Endothelial cell of umbilical vein (primary cell): ENCODE measurements around the gene POU6F2.

ENCODE experiments used
- POLR2AphosphoS5 ChIP-seq: IDR thresholded peaks from 2 replicates; pipeline ENCODE4 v1.6.1; 2012; ENCODE audit warnings: low read depth, mild to moderate bottlenecking, control low read depth, low read length, moderate library complexity; ENCODE audit not compliant: insufficient read depth
- TF ChIP-seq, protein P1 (sequence below), 2 donors: IDR thresholded peaks; 1 replicate in 1 of 2; 2 replicates in 1 of 2; pipeline ENCODE4 v1.5.1; 2011; ENCODE audit warnings: low read length in 2 of 2, mild to moderate bottlenecking in 2 of 2, moderate library complexity in 2 of 2, control low read depth in 1 of 2, inconsistent platforms in 1 of 2, low read depth in 1 of 2; ENCODE audit not compliant: insufficient read depth in 1 of 2; ENCODE audit errors: extremely low read depth in 1 of 2

GRCh38 chr7:39035903-39036302, 58.2 kb downstream of the POU6F2 start:
- TF ChIP-seq, protein P1, sequence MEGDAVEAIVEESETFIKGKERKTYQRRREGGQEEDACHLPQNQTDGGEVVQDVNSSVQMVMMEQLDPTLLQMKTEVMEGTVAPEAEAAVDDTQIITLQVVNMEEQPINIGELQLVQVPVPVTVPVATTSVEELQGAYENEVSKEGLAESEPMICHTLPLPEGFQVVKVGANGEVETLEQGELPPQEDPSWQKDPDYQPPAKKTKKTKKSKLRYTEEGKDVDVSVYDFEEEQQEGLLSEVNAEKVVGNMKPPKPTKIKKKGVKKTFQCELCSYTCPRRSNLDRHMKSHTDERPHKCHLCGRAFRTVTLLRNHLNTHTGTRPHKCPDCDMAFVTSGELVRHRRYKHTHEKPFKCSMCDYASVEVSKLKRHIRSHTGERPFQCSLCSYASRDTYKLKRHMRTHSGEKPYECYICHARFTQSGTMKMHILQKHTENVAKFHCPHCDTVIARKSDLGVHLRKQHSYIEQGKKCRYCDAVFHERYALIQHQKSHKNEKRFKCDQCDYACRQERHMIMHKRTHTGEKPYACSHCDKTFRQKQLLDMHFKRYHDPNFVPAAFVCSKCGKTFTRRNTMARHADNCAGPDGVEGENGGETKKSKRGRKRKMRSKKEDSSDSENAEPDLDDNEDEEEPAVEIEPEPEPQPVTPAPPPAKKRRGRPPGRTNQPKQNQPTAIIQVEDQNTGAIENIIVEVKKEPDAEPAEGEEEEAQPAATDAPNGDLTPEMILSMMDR (IDR thresholded peaks at IDR 0.05; ENCODE audit: extremely low read depth in 1 of 2, insufficient read depth in 1 of 2, low read depth in 1 of 2, low read length in 2 of 2), result no peak
- TF ChIP-seq POLR2AphosphoS5, result no peak
